NCI-H524 (cell line): ENCODE measurements around the gene MED25.

Experiments
- DNase-seq, 2 experiments: peaks; one replicate each; lab custom pipeline; 2025; lab: John Stamatoyannopoulos, UW

MED25 gene

DNA sequence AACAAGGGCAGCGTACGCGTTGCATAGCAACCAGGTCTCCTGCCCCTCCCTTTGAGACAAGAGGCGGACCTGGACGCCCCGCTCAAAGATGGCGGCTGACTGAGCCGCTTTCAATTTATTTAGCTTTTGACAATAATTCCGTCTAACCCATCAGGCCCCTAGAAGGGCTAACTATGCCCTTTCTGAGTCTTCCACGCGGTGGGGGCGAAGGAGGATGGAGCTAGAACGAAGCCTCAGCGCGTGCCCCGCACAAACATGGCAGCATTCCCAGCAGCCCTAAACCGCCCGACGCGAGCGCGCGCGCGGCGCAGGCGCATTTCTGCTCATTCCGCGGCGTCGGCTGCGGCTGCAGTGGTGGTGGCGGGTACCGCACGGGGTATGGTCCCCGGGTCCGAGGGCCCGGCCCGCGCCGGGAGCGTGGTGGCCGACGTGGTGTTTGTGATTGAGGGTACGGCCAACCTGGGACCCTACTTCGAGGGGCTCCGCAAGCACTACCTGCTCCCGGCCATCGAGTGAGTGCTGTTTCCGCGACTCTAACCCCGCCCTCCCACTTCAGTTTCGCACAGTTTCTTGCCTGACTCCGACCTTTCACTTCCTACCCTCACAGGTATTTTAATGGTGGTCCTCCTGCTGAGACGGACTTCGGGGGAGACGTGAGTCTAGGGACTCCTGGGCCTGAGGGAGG lies at the start of gene MED25:
MED25 (plus strand) TSS at position 326 of the 685 bp plus-strand sequence; CDS start at position 379, 53 bp downstream.
- DNase-seq, result peak; percentile 85 to 89

GRCh38 chr19:49770529-49770928 lies 47.6 kb upstream of the MED25 start:
- no peak for DNase-seq

GRCh38 chr19:49771674-49772139 lies 46.4 kb upstream of the MED25 start:
- DNase-seq, result no peak

DNA sequence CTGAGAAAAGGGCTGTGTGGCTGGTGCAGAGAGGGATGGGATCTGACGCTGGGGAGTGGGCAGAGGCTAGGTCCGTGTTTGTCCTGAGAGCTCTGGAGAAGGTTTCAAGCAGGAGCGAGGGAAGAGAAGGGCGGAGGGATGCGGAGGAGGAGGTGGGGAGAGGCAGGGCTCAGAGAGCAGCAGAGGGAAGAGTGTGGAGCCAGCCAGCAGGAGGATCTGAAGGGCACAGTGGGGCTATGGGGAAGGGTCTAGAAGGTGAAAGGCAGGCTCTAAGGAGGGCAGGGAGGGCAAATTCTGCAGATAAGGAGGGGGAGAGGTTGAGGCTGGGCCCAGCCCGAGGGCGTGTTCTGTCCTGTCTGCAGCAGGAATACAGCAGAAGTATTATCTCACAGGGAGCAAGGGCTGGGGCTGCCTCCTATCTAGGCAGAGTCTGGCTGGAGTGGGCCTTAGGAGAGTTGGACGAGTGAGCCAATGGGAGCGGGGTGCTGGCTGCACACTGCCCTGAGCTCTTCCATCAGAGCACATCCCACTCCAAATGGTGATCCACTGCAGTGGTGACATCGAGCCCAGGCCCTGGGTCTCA lies 45.1 kb upstream of the MED25 start:
- DNase-seq, result no peak

DNA sequence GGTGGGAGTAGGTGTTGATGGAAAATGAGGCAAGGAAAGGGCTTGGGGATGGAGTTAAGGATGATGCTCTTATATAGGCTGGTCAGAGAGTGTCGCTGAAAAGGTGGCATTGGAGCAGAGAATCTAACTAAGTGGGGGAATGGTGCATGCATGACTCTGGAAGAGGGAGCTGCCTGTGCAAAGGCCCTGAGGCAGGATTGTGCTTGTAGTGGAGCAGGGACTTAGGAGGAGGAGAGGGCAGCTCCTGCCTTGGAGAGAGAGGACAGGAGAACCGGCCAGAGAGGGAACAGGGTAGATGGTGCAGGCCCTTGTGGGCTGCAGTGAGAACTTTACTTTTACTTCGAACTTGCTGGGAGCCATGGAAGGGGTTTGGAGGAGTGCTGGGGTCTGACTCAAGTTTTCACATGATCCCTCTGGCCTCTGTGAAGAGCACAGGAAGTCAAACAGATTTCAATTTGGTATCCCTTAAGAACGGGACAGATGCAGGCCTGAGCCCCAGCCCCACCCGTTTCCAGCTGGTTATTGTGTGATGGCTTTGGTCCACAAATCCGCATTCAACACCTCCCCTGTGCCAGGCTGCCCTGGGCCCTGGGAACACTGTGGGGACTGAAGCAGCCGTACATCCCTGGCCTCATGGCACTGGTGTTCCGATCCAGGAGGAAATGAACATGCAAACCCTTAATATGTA lies 44.3 kb upstream of the MED25 start:
- no peak for DNase-seq

DNA sequence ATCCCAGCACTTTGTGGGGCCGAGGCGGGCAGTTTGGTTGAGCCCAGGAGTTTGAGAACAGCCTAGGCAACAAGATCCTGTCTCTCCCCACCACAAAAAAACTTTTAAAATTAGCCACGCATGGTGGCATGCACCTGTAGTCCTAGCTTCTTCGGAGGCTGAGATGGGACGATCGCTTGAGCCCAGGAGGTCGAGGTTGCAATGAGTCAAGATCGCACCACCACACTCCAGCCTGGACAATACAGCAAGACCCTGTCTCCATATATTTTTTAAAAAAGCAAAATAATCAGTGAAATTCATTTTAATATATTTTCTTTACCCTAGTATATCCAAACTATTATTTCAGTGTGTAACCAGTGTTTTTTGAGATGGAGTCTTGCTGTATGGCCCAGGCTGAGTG lies 43.1 kb upstream of the MED25 start:
- no peak for DNase-seq

GRCh38 chr19:49775742-49776370 lies 42.2 kb upstream of the MED25 start:
- DNase-seq, result no peak

- DNase-seq, result no peak
Measured at GRCh38 chr19:49776371-49776764, 41.7 kb upstream of the MED25 start.

DNA sequence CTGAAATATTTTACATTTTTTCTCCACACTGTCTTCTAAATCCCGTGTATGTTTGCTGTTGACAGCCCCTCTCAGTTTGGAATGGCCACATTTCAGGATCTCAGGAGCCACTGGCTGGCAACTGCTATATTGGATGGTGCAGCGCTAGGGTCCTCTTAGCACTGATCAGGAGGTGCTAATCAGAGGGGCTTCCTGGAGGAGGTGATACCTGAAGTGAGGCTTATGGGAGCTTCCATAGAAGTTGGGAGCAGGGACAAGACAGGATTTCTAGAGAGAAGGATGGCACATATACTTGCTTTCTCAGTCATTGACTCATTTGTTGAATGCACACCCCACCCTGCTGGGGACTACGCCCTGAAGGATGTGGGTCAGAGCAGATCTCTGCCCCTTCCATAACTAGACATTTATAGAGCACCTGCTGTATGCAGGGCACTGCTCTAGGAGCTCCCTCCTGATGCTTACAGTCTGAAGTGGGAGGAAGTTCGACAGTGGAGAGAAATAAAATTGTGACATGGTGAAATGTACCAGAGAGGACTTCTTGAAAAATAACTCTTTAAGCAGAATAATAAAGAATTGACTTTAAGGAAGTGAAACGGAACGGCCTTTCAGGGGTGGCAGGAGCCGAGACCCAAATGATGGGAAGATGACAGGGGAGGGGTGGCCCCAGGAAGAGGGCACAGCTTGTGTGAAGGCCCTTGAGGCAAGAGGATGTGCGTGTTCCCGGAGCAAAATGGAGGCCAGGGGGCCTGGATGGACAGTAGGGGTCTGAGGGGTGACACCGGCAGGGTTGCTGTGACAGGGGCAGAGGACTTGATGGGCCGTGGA lies 38.1 kb upstream of the MED25 start:
- no peak for DNase-seq

GRCh38 chr19:49780861-49781260 lies 37.2 kb upstream of the MED25 start:
- DNase-seq, result no peak

DNA sequence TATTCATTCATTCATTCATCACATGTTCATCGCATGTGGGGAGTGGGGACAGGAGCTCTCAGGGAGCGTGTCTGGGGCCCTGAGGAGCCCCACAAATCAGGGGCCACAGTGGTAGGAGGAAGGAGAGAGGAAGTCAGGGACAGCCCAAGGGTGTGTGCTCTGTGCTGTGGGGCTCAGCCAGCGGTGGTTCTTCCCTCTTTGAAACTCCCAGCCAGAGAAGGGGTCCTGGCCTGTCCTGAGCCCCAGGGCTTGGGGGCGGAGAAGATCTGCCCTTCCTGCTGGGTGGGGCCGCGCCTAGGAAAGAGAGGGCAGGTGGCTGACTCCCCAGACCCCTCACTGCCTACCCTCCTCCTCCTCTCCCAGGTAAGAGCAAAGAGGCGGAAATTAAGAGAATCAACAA lies 36.7 kb upstream of the MED25 start:
- DNase-seq, result no peak

DNA sequence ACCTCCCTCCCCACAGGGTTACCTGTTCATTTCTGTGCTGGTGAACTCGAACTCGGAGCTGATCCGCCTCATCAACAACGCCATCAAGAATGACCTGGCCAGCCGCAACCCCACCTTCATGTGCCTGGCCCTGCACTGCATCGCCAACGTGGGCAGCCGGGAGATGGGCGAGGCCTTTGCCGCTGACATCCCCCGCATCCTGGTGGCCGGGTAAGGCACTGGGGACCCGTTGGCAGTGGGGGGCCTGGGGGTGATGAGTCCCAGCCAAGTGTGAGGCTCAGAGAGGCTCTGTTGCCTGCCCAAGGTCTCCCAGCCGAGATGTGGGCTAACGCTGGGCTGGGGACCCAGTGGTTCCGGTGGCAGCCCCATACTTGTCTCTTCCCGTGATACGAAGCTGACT lies 35.6 kb upstream of the MED25 start:
- no peak for DNase-seq

DNA sequence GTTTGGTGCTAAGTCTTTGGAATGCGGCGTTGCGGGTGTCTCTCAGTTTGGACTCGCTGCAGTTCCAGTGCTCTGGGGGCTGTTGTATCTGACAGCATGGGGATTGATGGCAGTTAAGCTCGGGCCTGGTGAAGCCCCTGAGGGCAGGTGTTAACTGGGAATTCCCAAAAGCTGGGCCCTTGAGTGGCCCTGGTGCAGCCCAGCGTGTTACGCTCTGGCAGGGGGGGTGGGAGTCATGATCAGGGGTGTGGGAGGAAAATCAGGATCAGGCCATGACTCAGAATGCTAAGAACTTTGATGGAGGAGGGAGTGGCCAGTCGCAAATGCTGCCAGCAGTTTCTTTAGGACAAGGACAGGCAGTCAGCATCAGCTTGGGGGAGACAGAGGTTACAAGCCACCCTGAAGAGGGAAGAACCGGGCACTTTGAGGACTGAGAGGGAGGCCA lies 31.7 kb upstream of the MED25 start:
- no peak for DNase-seq

- DNase-seq, result no peak
Measured at GRCh38 chr19:49787746-49788145, 30.3 kb upstream of the MED25 start.

DNA sequence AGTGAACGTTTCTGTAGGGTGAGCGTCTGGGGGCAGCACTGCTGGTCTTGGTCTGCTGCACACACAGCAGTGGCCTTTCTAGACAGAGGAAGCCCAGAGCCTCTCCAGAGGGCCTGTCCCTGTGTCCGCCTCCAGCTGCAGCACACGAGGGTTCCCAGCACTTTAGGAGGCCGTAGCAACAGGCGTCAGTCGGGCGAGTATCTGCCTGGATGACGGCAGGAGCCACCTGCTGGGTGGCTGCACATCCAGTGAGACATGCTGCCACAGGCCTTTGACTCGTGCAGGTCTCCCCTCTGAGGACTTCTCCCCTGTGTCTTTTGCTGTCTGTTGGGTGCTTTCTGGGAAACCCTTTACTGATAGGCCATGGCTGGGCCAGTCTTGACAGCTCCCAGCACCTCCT lies 29.2 kb upstream of the MED25 start:
- DNase-seq, result no peak

- DNase-seq, result no peak
Measured at GRCh38 chr19:49790866-49791265, 27.2 kb upstream of the MED25 start.

- DNase-seq, result no peak
Measured at GRCh38 chr19:49791776-49792445, 26.2 kb upstream of the MED25 start.

- no peak for DNase-seq
Measured at GRCh38 chr19:49792829-49793560, 25.1 kb upstream of the MED25 start.

- no peak for DNase-seq
Measured at GRCh38 chr19:49793561-49793840, 24.6 kb upstream of the MED25 start.

GRCh38 chr19:49795615-49796014 lies 22.5 kb upstream of the MED25 start:
- no peak for DNase-seq

GRCh38 chr19:49798574-49798973 lies 19.5 kb upstream of the MED25 start:
- no peak for DNase-seq
